Measurements from ENCODE around the gene CLEC10A. TPM values are rescaled to one million over a fixed set of nuclear protein-coding genes. Genes with fewer than 3 reads are reported as not detected.

The CLEC10A gene
- total and polyA plus RNA-seq, 2 donors (not counting 1 experiment from before 2014, with no cell fraction given), result not detected

- Histone ChIP-seq H3K36me3 (ENCODE audit: control insufficient read depth, insufficient read depth, low read length) (no peaks in the 10 kb centered on the region), H4K20me1 (ENCODE audit: control insufficient read depth, extremely low read depth, insufficient read depth, low read length) (no peaks in the 10 kb centered on the region), H3K4me2 (ENCODE audit: extremely low read depth, insufficient read depth, low read length) (no peak overlapping the region), H3K27ac (ENCODE audit: insufficient read depth, low read length) (no peak overlapping the region), H2AFZ (ENCODE audit: low read length) (no peak overlapping the region), H3K27me3 (ENCODE audit: control insufficient read depth, insufficient read depth, low read length) (no peaks in the 10 kb centered on the region), H3K4me1 (ENCODE audit: control insufficient read depth, extremely low read depth, insufficient read depth, low read length) (no peaks in the 10 kb centered on the region), H3K79me2 (ENCODE audit: control insufficient read depth, insufficient read depth, low read length) (no peaks in the 10 kb centered on the region), H3K9me3 (ENCODE audit: control insufficient read depth, insufficient read depth, low read depth, low read length) (no peaks in the 10 kb centered on the region), H3K4me3 (replicated peaks in 1 of 4; ENCODE audit: control extremely low read depth in 1 of 4, insufficient read depth in 1 of 4, low read depth in 3 of 4, low read length in 4 of 4) (no peak overlapping the region), H3K9ac (ENCODE audit: insufficient read depth, low read length) (no peak overlapping the region)
- TF ChIP-seq EZH2 (IDR thresholded peaks at IDR 0.05; ENCODE audit: low read length, missing control alignments) (no peak), CTCF (conservative IDR thresholded peaks at IDR 0.05 in 1 of 2, IDR thresholded peaks at IDR 0.05 in 1 of 2; ENCODE audit: low read depth in 1 of 2, low read length in 2 of 2) (no peak)
- no peak for DNase-seq (ENCODE audit: low read depth in 2 of 2)
These were observed 50.4 kb downstream of the CLEC10A start for GRCh38 chr17:7029659-7030058.

- no peaks in the 10 kb centered on the region for H3K27me3 ChIP-seq (ENCODE audit: control insufficient read depth, insufficient read depth, low read length)
- H3K4me3 ChIP-seq (replicated peaks in 1 of 4; ENCODE audit: control extremely low read depth in 1 of 4, insufficient read depth in 1 of 4, low read depth in 3 of 4, low read length in 4 of 4), result no peak overlapping the region
- H3K79me2 ChIP-seq (ENCODE audit: control insufficient read depth, insufficient read depth, low read length), result no peaks in the 10 kb centered on the region
- TF ChIP-seq CTCF (conservative IDR thresholded peaks at IDR 0.05 in 1 of 2, IDR thresholded peaks at IDR 0.05 in 1 of 2; ENCODE audit: low read depth in 1 of 2, low read length in 2 of 2) (no peak), EZH2 (IDR thresholded peaks at IDR 0.05; ENCODE audit: low read length, missing control alignments) (no peak)
- no peak for DNase-seq (ENCODE audit: low read depth in 2 of 2)
- no peak overlapping the region for H3K9ac ChIP-seq (ENCODE audit: insufficient read depth, low read length)
- no peaks in the 10 kb centered on the region for H4K20me1 ChIP-seq (ENCODE audit: control insufficient read depth, extremely low read depth, insufficient read depth, low read length)
- H3K27ac ChIP-seq (ENCODE audit: insufficient read depth, low read length), result no peak overlapping the region
- no peaks in the 10 kb centered on the region for H3K9me3 ChIP-seq (ENCODE audit: control insufficient read depth, insufficient read depth, low read depth, low read length)
- no peak overlapping the region for H3K4me2 ChIP-seq (ENCODE audit: extremely low read depth, insufficient read depth, low read length)
- H3K4me1 ChIP-seq (ENCODE audit: control insufficient read depth, extremely low read depth, insufficient read depth, low read length), result no peaks in the 10 kb centered on the region
- no peaks in the 10 kb centered on the region for H3K36me3 ChIP-seq (ENCODE audit: control insufficient read depth, insufficient read depth, low read length)
- no peak overlapping the region for H2AFZ ChIP-seq (ENCODE audit: low read length)
These were observed 51.0 kb downstream of the CLEC10A start for GRCh38 chr17:7029096-7029495.

GRCh38 chr17:7027335-7027734 is 52.7 kb downstream of the CLEC10A start:
- no peak overlapping the region for H3K27ac ChIP-seq (ENCODE audit: insufficient read depth, low read length)
- H3K36me3 ChIP-seq (ENCODE audit: control insufficient read depth, insufficient read depth, low read length), result no peaks in the 10 kb centered on the region
- no peak overlapping the region for H3K4me2 ChIP-seq (ENCODE audit: extremely low read depth, insufficient read depth, low read length)
- no peaks in the 10 kb centered on the region for H4K20me1 ChIP-seq (ENCODE audit: control insufficient read depth, extremely low read depth, insufficient read depth, low read length)
- no peak overlapping the region for H2AFZ ChIP-seq (ENCODE audit: low read length)
- no peak for DNase-seq (ENCODE audit: low read depth in 2 of 2)
- H3K9ac ChIP-seq (ENCODE audit: insufficient read depth, low read length), result no peak overlapping the region
- no peak overlapping the region for H3K4me3 ChIP-seq (replicated peaks in 1 of 4; ENCODE audit: control extremely low read depth in 1 of 4, insufficient read depth in 1 of 4, low read depth in 3 of 4, low read length in 4 of 4)
- H3K79me2 ChIP-seq (ENCODE audit: control insufficient read depth, insufficient read depth, low read length), result no peaks in the 10 kb centered on the region
- H3K4me1 ChIP-seq (ENCODE audit: control insufficient read depth, extremely low read depth, insufficient read depth, low read length), result no peaks in the 10 kb centered on the region
- no peaks in the 10 kb centered on the region for H3K27me3 ChIP-seq (ENCODE audit: control insufficient read depth, insufficient read depth, low read length)
- no peaks in the 10 kb centered on the region for H3K9me3 ChIP-seq (ENCODE audit: control insufficient read depth, insufficient read depth, low read depth, low read length)
- TF ChIP-seq CTCF (conservative IDR thresholded peaks at IDR 0.05 in 1 of 2, IDR thresholded peaks at IDR 0.05 in 1 of 2; ENCODE audit: low read depth in 1 of 2, low read length in 2 of 2) (no peak), EZH2 (IDR thresholded peaks at IDR 0.05; ENCODE audit: low read length, missing control alignments) (no peak)

All from fibroblast of lung (primary cell).